PC-3 (cell line): ENCODE data around the gene LIN9.

Experiments
- EZH2 ChIP-seq: fragments of 300-600 bp; sonication (generic); IDR thresholded peaks from one replicate; pipeline ENCODE4 v1.6.1; 2017; ENCODE audit warnings: antibody characterized with exemption, mild to moderate bottlenecking, low read length; ENCODE audit not compliant: unreplicated experiment
- EZH2phosphoT487 ChIP-seq: fragments of 300-600 bp; sonication (generic); IDR thresholded peaks from 2 replicates; pipeline ENCODE4 v1.6.1; 2018; ENCODE audit warnings: mild to moderate bottlenecking, antibody characterized with exemption, low read length, borderline replicate concordance

DNA sequence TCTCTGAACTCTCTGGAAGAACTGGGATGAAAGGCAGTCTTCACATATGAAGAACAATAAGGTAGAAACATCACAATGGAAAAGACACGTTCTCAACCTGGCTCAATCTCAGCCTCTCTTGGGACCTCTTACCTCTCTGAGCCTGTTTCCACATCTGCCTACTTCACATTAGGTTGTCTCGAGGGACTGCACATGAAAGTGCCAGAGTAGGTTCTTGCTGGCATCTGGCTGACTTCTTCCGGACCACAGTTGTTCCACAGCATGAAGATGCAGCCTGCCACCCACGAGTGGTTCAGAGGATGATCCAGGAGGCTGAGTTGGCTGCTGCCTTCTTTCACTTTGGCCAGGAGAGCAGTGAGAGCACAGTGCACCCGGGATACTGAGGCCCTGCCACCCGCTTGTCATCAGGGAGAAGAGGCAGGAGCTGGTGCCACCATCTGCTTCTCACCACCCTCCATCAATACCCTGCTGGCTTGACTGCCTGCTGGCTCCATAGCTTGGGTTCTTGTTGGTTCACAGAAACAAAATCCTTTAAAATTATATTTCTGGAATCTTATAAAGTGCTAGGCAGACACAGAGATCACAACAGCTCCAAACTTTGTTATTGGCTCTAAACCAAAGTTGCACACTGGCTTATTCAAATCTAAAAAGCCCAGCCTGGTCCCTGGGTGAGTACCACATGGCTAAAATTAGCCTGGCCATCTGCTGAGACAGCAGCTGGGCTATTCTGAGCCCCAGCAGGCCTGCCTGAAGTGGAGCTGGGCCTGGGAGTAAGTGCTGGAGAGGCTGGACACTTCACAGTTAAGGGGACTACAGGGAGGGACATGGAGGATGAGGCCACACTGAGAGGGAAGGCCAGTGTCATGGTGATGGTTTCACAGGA is 46.9 kb upstream of the LIN9 start:
- no peak for TF ChIP-seq EZH2phosphoT487
- no peak for TF ChIP-seq EZH2
